Measurements from ENCODE around the gene INSC.

DNA sequence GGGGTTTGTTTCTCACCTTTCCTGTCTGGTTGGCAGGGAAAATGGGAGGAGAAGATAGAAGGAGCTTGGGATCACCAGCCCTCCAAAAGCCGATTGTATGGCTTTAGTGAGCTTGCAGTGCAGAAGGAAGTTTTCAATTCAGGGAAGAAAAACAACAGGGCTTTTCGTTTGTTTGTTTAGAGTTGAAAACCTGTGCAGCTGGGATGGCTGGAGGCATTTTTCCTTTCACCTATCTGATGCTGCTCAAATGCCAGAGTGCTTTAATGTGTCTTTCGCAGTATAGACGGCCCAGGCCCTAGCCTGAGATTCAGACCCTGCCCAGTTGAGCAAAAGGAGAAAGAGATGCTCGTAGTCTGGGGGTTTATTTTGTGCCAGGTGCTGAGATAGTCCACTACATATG is 87.9 kb downstream of the INSC start:
- no peak for TF ChIP-seq CTCF (IDR thresholded peaks at IDR 0.05 in 4 of 5, conservative IDR thresholded peaks at IDR 0.05 in 1 of 5)
- TF ChIP-seq POLR2A (IDR thresholded peaks at IDR 0.05), result no peak
